Transverse colon (tissue), 4 donors: ENCODE measurements around the gene GRM8. TPM values are rescaled to one million over a fixed set of nuclear protein-coding genes. Genes with fewer than 3 reads are reported as not detected.

Experiments
- DNase-seq: peaks from one replicate; pipeline ENCODE4 v3.0.0-alpha.2; 2019
- H3K27ac ChIP-seq, 4 donors: fragments of 200-600 bp; sonication (generic); 2 replicates each; pipeline ENCODE4 v1.5.1; 2016 to 2018; ENCODE audit warnings: inconsistent platforms in 4 of 4
- H3K27me3 ChIP-seq: fragments of 200-600 bp; sonication (generic); 2 replicates; pipeline ENCODE4 v1.5.1; 2017; ENCODE audit warnings: inconsistent platforms
- H3K36me3 ChIP-seq, 4 donors: fragments of 200-600 bp; sonication (generic); 2 replicates each; pipeline ENCODE4 v1.5.1; 2017 to 2019; ENCODE audit warnings: inconsistent platforms in 4 of 4
- H3K4me1 ChIP-seq, 4 donors: fragments of 200-600 bp; sonication (generic); 2 replicates each; pipeline ENCODE4 v1.5.1; 2017 to 2020; ENCODE audit warnings: inconsistent platforms in 4 of 4
- H3K4me3 ChIP-seq, 4 donors: fragments of 200-600 bp; sonication (generic); 1 replicate in 1 of 4; 2 replicates in 3 of 4; pipeline versions ENCODE4 v1.5.1 to v1.6.1; 2017 to 2019; ENCODE audit warnings: inconsistent platforms in 4 of 4
- H3K9me3 ChIP-seq, 2 donors: fragments of 200-600 bp; sonication (generic); 2 replicates each; pipeline ENCODE4 v1.5.1; 2017 to 2019; ENCODE audit warnings: inconsistent platforms in 2 of 2
- CTCF ChIP-seq, 5 experiments: fragments of 200-600 bp in 3 of 5; fragments of 450-650 bp in 2 of 5; sonication (generic) in 3 of 5; IDR thresholded peaks; 1 replicate in 2 of 5; 2 replicates in 3 of 5; pipeline ENCODE4 v1.5.1; 2016 to 2017; ENCODE audit warnings: antibody characterized with exemption in 5 of 5, inconsistent platforms in 3 of 5, mild to moderate bottlenecking in 2 of 5, moderate library complexity in 1 of 5
- EP300 ChIP-seq: sonication (generic); formaldehyde crosslinking; IDR thresholded peaks from one replicate; pipeline ENCODE4 v1.6.1; 2017; ENCODE audit warnings: antibody characterized with exemption, low read depth
- POLR2A ChIP-seq: fragments of 450-650 bp; IDR thresholded peaks from one replicate; pipeline ENCODE4 v1.6.1; 2016; ENCODE audit warnings: antibody characterized with exemption, mild to moderate bottlenecking, moderate library complexity
- POLR2AphosphoS5 ChIP-seq, 3 donors: sonication (generic); formaldehyde crosslinking; IDR thresholded peaks; one replicate each; pipeline ENCODE4 v1.6.1; 2016; ENCODE audit warnings: antibody characterized with exemption in 3 of 3
- WGBS, 2 donors: methylation state at CpG; one replicate each; pipeline ENCODE4 v1.1.5; 2018; ENCODE audit warnings: low coverage in 1 of 2; 5-methylcytosine and 5-hydroxymethylcytosine counted together
- in situ Hi-C, 4 donors: fragments of 200-750 bp; cut with MboI; loops; one replicate each; pipeline versions ENCODE4 v1.15.0 to v1.15.1; 2017; ENCODE audit warnings: low sequenced_read_pairs in 3 of 4, low pct_ligation_motif_present in 1 of 4, low pct_unique_long_range_greater_than_20kb in 1 of 4
- intact Hi-C: fragments of 100-400 bp; cut with DNase I; formaldehyde crosslinking; loops from one replicate; pipeline ENCODE4 v1.15.1; 2023; ENCODE audit warnings: low total_unique reads
- total RNA-seq, 4 donors: library from RNA; depleted of rRNA; stranded (reverse); fragments of >200 nt; gene quantifications; one replicate each; pipeline ENCODE4 v1.1.0, GENCODE V29; 2016

GRM8 gene
- total RNA-seq, 4 donors from 2014 or later: 0.68 to 9.7 (median 2.9) TPM

- H3K27me3 ChIP-seq: no peaks in the 10 kb centered on the region
- H3K27ac ChIP-seq: no peak overlapping the region
- TF ChIP-seq EP300 (no peak), POLR2AphosphoS5 (IDR thresholded peaks at IDR 0.05) (no peak), POLR2A (no peak)
- intact Hi-C loops: no loop called here
- no peak overlapping the region for H3K4me3 ChIP-seq
- no peaks in the 10 kb centered on the region for H3K9me3 ChIP-seq
- H3K4me1 ChIP-seq: no peaks in the 10 kb centered on the region
- in situ Hi-C loops: no loop called here
- DNase-seq: no peak
- WGBS, 2 donors: 50 to 83% methylated on average over 1 to 2 of the region's 2 CpGs
- no peaks in the 10 kb centered on the region for H3K36me3 ChIP-seq
Observed at GRCh38 chr7:126979722-126980121, 273.0 kb downstream of the GRM8 start.

GRCh38 chr7:126978865-126979264, 273.9 kb downstream of the GRM8 start:
- no peak overlapping the region for H3K4me3 ChIP-seq
- DNase-seq: no peak
- no peaks in the 10 kb centered on the region for H3K4me1 ChIP-seq
- H3K27ac ChIP-seq: no peak overlapping the region
- H3K9me3 ChIP-seq: no peaks in the 10 kb centered on the region
- H3K27me3 ChIP-seq: no peaks in the 10 kb centered on the region
- in situ Hi-C loops (no loop called here), intact Hi-C loops (no loop called here)
- TF ChIP-seq POLR2AphosphoS5 (IDR thresholded peaks at IDR 0.05) (no peak), POLR2A (no peak)
- H3K36me3 ChIP-seq: no peaks in the 10 kb centered on the region
- 74 to 89% methylated on average over 3 of the region's 3 CpGs for WGBS, 2 donors

- TF ChIP-seq POLR2AphosphoS5 (IDR thresholded peaks at IDR 0.05) (no peak), CTCF (IDR thresholded peaks at IDR 0.05) (no peak), EP300 (no peak), POLR2A (no peak)
- Histone ChIP-seq H3K36me3 (no peaks in the 10 kb centered on the region), H3K4me3 (no peak overlapping the region), H3K27me3 (no peaks in the 10 kb centered on the region), H3K9me3 (no peaks in the 10 kb centered on the region), H3K27ac (no peak overlapping the region), H3K4me1 (no peaks in the 10 kb centered on the region)
- DNase-seq: no peak
- intact Hi-C loops (no loop called here), in situ Hi-C loops (no loop called here)
Observed at GRCh38 chr7:126973066-126973465, 279.7 kb downstream of the GRM8 start.

- WGBS, 2 donors: 73 to 82% methylated on average over 1 of the region's 1 CpG
- TF ChIP-seq POLR2AphosphoS5 (IDR thresholded peaks at IDR 0.05) (no peak), POLR2A (no peak), EP300 (no peak), CTCF (IDR thresholded peaks at IDR 0.05) (no peak)
- no peak for DNase-seq
- no peak overlapping the region for H3K27ac ChIP-seq
- H3K4me3 ChIP-seq: no peak overlapping the region
- no peaks in the 10 kb centered on the region for H3K27me3 ChIP-seq
- H3K4me1 ChIP-seq: no peaks in the 10 kb centered on the region
- H3K36me3 ChIP-seq: no peaks in the 10 kb centered on the region
- no peaks in the 10 kb centered on the region for H3K9me3 ChIP-seq
- intact Hi-C loops (no loop called here), in situ Hi-C loops (no loop called here)
Observed at GRCh38 chr7:126972571-126972970, 280.2 kb downstream of the GRM8 start.

- TF ChIP-seq POLR2A (no peak), POLR2AphosphoS5 (IDR thresholded peaks at IDR 0.05) (no peak), CTCF (IDR thresholded peaks at IDR 0.05) (no peak)
- no peak overlapping the region for H3K27ac ChIP-seq
- no peaks in the 10 kb centered on the region for H3K27me3 ChIP-seq
- no peaks in the 10 kb centered on the region for H3K9me3 ChIP-seq
- no peaks in the 10 kb centered on the region for H3K4me1 ChIP-seq
- DNase-seq: no peak
- no peak overlapping the region for H3K4me3 ChIP-seq
- intact Hi-C loops (no loop called here), in situ Hi-C loops (no loop called here)
- H3K36me3 ChIP-seq: no peaks in the 10 kb centered on the region
Observed at GRCh38 chr7:126959649-126960048, 293.1 kb downstream of the GRM8 start.
